Retinal pigment epithelial cell (primary cell): ENCODE measurements around the gene SLC15A1.

ENCODE experiments used
- DNase-seq: peaks from one replicate; pipeline ENCODE4 v3.0.0-alpha.2; 2010; ENCODE audit warnings: low read depth
- H3K4me3 ChIP-seq: 2 replicates; pipeline ENCODE4 v1.5.1; 2011; ENCODE audit warnings: mild to moderate bottlenecking, low read length, control low read depth, moderate library complexity
- TF ChIP-seq, protein P1 (sequence below): conservative IDR thresholded peaks from 2 replicates; pipeline ENCODE4 v1.5.1; 2011; ENCODE audit warnings: low read depth, low read length, control low read depth, inconsistent platforms

SLC15A1 gene

DNA sequence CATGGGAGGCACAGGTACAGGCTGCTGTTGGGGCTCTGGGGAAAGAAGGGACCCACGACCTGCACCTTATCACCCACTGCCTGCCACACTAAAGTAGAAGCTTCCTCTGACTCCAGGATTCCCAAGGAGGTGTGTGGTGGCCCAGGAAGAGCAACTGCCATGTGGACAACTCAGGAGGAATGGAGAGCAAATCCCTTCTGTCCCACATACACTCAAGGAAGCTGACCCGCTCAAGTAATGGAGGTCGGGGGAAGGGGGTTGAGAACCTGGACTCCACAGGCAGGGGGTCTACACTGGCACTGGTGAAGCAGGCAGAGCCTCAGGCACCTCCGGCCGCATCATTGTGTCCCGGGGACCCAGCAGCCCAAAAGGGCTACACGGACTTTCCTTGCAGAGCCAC is 29.4 kb upstream of the SLC15A1 start:
- no peak overlapping the region for H3K4me3 ChIP-seq
- TF ChIP-seq, protein P1, sequence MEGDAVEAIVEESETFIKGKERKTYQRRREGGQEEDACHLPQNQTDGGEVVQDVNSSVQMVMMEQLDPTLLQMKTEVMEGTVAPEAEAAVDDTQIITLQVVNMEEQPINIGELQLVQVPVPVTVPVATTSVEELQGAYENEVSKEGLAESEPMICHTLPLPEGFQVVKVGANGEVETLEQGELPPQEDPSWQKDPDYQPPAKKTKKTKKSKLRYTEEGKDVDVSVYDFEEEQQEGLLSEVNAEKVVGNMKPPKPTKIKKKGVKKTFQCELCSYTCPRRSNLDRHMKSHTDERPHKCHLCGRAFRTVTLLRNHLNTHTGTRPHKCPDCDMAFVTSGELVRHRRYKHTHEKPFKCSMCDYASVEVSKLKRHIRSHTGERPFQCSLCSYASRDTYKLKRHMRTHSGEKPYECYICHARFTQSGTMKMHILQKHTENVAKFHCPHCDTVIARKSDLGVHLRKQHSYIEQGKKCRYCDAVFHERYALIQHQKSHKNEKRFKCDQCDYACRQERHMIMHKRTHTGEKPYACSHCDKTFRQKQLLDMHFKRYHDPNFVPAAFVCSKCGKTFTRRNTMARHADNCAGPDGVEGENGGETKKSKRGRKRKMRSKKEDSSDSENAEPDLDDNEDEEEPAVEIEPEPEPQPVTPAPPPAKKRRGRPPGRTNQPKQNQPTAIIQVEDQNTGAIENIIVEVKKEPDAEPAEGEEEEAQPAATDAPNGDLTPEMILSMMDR: no peak
- no peak for DNase-seq

DNA sequence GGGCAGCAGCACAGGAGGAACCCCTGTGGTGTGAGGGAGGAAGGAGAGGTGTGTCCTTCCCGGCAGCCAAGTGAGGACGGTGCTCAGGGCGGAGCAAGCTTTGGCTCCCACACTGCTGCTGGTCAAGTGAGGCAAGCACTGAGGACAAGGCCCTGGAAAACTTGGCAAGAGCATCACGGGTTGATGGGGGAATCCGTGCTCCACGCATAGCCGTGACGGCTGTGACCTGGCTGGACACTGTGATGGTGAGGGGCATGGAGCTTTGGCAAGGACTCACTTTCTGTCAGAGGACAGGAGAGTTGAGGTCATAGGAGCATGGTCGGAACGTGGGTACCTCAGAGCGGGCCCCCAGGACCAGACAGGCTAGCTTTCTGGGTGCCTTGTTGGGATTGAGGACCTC is 29.0 kb upstream of the SLC15A1 start:
- TF ChIP-seq, protein P1: no peak
- no peak for DNase-seq
- H3K4me3 ChIP-seq: no peak overlapping the region

DNA sequence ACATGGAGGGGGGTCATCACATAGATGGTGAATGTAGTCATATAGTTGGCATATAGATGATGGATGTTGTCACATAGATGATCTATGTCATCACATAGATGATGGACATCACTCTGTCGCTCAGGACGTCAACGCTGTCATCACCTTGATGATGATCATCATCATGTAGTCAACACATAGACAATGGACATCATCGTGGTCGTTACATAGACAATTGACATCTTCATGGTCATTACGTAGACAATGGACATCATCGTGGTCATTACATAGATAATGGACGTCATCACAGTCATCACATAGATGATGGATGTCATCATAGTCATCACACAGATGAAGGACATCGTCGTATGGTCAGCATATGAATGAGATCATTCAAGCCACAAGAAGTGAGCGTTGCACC is 28.6 kb upstream of the SLC15A1 start:
- no peak for DNase-seq
- TF ChIP-seq, protein P1: no peak
- H3K4me3 ChIP-seq: no peak overlapping the region

DNA sequence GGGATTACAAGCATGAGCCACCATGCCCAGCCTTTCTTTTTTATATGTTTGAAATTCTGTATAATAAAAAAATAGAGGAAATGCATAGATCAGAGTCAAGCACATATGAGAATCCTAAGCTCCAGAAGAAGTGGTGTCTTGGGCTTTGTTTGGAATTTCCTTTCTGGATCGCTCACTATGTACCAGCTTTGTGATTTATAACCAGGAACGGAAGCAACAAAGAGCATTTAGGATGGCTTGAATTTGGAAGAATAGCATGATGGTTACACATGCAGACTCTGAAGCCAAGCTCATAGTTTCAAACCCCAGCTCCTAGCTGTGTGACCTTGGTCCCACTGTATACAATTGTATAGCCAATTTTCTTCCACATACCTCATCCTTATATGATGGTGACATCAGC is 28.0 kb upstream of the SLC15A1 start:
- H3K4me3 ChIP-seq: no peak overlapping the region
- TF ChIP-seq, protein P1: no peak
- no peak for DNase-seq

DNA sequence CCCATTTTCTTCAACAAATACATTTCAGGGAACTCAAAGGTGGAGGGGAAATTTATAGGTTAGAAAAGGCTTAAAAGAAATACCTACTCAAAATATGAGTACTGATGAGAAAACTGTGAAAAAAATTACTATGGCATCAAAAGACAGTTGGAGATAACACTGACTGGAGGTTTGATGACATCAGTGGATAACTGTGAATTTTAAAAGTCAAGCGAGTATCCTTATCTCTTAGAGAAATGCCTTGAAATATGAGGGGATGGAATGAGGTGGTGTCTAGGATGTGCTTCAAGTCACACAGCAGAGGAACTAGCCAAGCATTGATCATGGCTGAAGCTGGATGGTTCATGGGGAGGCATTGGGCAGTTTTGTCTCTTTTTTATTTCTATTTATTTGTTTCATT is 27.2 kb upstream of the SLC15A1 start:
- TF ChIP-seq, protein P1: no peak
- no peak for DNase-seq

DNA sequence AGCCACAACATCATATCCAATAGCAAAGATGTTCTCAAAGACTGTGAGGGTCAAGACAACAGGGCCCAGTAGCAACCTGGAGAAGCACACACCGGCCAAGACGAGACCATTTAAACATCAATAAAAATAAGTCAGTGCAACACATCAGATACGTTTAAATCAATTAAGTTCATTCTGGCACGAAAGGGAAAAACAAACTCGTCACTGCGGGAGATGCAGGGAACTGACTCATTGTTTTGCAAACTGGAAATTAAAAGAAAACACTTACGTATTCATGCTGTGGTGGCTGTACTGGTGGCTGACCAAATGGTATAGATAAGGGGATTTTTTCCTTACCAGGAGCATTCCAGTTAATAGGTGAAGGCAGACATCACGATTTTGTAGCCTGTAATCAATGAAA is 26.3 kb upstream of the SLC15A1 start:
- TF ChIP-seq, protein P1: no peak
- DNase-seq: no peak

More for the DNA sequence above, 27.2 kb upstream of the SLC15A1 start:
- no peak overlapping the region for H3K4me3 ChIP-seq

DNA sequence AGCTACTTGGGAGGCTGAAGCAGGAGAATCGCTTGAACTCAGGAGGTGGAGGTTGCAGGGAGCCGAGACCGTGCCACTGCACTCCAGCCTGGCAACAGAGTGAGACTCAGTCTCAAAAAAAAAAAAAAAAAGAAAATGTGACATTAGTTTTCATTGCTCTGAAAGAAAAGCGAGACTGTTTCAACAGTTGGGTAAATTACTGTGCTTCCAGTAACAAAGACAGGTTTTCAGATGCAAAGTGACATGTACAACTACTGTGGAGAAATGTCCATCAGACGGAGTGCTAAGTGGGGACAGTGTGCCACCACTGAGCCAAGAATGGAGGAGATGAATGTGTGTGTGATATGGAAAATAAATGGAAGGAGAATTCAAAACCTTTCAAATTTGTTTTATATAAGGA is 24.2 kb upstream of the SLC15A1 start:
- DNase-seq: no peak
- TF ChIP-seq, protein P1: no peak
- no peak overlapping the region for H3K4me3 ChIP-seq

More for the DNA sequence above, 26.3 kb upstream of the SLC15A1 start:
- H3K4me3 ChIP-seq: no peak overlapping the region
